Measurements from ENCODE around the gene TMEM44.
"Not testable (repeated sequence)": the region's sequence is repeated elsewhere in the genome, so short reads cannot be mapped to it uniquely, and the experiment has no call there.

Gene TMEM44

DNA sequence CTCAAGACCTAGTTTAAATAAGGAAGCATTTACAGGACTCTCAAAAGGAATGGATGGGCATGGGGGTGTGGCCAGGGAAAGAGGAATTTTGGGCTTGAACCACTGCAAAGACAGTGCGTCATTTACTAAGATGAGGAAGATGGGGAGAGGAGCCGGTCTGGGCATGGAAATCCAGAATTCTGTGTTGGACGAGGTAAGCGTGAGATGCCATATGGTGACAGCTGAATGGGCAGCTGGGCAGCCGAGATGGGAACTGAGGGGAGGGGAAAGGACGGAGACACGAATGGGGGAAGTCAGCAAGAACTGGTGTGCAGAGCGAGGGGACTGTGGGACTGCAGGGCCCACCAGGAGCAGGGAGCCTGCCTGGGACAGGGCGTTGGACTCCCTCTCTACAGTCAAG lies 24.2 kb downstream of the TMEM44 start:
- DNase-seq, result no peak

GRCh38 chr3:194607592-194608389 lies 25.4 kb downstream of the TMEM44 start:
- DNase-seq, result no peak

DNA sequence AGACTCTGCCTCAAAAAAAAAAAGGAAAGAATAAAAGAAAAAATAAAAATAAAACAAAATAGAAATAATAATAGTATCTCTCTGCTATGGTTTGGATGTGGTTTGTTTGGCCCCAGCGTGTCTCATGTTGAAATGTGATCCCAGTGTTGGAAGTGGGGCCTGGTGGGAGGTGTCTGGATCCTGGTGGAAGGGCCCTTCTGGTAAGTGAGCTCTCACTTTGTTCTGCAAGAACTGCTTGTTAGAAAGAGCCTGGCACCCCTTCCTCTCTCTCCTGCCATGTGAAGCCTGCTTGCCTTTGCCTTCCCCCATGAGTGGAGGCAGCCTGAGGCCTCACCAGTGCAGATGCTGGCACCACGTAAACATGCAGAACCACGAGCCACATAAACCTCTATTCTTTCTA lies 26.3 kb downstream of the TMEM44 start:
- DNase-seq, result no peak

GRCh38 chr3:194606163-194606562 lies 27.1 kb downstream of the TMEM44 start:
- DNase-seq, result no peak

GRCh38 chr3:194605314-194605713 lies 27.9 kb downstream of the TMEM44 start:
- DNase-seq, result not testable (repeated sequence)

GRCh38 chr3:194604837-194605236 lies 28.4 kb downstream of the TMEM44 start:
- peak; percentile 36 for DNase-seq

DNA sequence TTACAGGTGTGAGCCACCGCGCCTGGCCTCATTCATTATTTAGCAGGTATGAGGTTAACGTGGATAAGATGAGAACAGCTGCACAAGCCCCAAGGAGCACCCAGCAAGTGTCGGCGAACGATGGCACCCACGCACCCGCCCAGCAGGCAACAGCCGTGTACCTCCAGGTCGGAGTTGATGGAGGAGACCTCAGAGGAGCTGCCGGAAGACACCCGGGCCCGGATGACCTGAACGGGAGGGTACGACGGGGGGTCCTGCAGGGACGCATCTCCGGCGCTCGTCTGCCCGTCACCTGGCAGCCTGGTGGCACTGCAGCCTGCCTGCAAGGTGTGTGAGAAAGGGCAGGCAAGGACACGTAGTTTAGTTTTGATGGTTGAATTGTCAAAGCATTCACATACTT lies 29.1 kb downstream of the TMEM44 start:
- DNase-seq, result no peak

DNA sequence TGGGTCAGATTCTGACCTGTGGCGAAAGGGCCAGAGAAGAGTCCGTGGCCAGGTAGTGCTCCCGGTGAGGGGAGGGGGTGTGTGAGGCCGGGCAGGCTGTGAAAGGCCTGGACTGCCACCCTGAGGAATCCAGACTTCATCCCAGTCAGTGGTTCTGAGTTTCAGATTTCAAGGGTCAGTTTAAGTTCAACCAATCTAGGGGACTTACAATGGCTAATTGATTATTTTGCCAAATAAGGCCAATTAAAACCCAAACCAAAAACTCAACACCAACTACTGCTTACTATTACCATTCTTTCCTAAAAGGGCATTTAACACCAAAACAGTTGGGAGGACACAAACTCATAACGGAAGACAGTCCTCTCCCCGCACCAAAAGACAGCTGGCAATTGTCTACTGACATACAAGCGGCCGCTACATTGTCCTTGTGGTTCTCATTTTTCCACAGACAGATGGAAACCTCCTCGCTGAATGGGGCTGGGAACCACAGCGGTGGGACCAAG lies 30.5 kb downstream of the TMEM44 start:
- DNase-seq, result no peak

DNA sequence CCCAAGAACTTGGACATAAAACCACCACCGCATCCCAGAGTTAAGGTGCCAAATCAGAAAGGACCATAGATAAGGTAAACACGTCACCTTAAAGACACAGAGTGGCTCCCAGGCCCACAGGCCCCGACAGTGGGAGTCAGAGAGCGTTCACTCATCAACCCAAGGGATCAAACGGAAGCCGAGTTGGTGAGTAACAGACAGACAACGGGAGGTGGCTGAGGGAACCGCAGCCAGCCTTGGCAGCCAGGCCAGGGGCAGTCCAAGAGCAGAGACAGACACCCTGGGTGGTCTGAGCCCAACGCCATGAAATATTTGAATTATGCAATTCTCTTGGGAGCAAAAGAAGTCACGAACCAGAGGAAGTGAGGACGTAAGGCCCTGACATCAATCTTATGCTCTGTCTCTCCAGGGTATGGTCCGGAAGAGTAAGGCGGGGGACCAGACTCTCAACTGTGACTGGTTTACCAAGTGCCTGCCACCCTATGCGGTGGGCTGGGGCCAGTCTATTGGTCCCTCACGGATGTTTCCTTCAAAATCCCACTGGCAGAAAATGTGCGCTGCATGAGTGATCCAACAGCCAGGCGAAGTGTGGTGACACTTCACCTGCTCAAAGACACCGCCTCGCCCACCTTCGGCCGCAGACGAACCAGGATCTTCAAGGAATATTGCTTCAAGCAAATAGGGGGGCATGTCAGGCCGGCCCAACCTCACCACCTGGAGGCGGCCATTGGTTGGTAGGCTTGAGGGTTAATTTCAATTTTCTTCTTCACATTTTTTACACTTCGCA lies 34.3 kb downstream of the TMEM44 start:
- DNase-seq, result no peak

DNA sequence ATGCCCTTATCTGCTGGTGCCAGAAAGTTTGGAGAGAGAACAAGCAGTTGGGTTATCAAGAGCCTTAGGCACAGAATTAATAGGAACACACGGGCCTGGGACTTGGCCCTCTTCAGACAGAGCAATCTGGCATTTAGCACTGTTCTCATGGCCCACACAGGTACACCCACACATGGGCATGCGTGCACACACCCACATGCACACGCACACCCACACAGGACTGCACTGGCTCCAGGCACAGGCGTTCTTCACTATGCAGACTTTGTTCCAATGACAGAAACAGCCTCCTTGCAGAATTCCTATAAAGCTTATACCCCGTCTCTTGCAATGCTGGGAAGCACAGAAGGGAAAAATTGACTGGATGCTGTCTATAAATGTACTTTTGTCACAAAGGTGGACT lies 36.3 kb downstream of the TMEM44 start:
- DNase-seq, result no peak

DNA sequence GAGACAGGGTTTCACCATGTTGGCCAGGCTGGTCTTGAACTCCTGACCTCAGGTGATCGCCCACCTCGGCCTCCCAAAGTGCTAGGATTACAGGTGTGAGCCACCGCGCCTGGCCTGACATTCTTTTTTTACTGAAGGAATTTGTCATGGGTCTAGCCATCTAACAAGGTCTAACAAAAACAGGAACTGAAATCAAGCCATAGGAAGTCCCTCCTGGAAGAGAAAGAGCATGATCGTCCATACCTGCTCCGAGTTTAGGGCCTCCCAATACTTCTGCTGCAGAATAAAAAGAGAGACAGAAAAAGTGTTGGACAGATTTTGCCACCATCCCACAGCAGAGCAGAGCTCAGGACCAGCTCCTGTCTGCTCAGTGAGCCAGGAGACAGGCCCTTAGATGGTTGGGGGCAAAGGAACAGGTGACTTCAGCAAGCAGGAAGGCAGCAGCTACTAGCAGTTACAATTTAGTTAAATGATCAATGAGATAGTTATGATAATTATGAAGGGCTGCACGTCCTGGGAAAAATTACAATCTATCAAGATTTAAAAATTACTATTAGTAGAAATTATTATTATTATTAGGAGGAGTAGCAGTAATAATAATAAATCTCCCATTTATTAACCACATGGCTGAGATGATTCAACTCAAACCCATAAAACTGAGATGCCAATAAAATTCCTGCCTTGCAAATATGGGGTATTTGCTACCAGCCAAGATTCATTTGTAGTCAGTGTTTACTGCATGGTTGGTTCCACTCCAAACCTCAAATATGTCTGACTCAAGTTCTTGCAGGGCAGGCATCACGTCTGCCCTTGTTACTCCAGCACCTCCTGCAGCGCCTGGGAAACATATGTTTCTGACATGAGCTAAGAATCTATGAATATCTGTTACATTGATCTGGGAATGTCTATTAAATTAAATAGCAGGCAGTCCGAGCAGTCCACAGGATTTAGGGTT lies 40.1 kb downstream of the TMEM44 start:
- DNase-seq, result no peak

- DNase-seq, result no peak
These were observed 44.5 kb downstream of the TMEM44 start for GRCh38 chr3:194588741-194589140.

DNA sequence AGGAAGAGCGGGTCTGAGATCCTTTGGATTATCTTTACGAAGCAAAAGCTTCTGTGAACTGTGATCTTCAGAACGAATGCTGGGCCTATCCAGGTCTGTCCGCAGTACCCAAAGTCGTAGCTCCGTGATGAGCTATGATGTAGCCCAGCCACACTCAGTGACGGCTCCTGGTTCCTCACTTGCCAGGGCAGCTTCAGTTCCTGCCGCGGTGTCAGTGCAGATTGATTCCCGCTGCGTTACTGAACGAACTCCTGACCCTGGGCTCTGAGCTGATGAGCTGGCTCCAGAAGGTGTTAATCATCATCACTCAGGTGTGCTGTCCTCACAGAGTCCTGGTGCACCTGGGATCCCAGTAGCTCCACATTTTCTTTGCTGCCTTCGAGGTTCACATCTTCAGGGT lies 45.0 kb downstream of the TMEM44 start:
- DNase-seq, result no peak

- no peak for DNase-seq
These were observed 45.7 kb downstream of the TMEM44 start for GRCh38 chr3:194587438-194587931.

- DNase-seq, result no peak
These were observed 46.4 kb downstream of the TMEM44 start for GRCh38 chr3:194586836-194587235.

- DNase-seq, result no peak
These were observed 47.3 kb downstream of the TMEM44 start for GRCh38 chr3:194585880-194586281.

GRCh38 chr3:194584866-194585265 lies 48.4 kb downstream of the TMEM44 start:
- DNase-seq, result no peak

GRCh38 chr3:194584320-194584776 lies 48.9 kb downstream of the TMEM44 start:
- peak; percentile 43 for DNase-seq

DNA sequence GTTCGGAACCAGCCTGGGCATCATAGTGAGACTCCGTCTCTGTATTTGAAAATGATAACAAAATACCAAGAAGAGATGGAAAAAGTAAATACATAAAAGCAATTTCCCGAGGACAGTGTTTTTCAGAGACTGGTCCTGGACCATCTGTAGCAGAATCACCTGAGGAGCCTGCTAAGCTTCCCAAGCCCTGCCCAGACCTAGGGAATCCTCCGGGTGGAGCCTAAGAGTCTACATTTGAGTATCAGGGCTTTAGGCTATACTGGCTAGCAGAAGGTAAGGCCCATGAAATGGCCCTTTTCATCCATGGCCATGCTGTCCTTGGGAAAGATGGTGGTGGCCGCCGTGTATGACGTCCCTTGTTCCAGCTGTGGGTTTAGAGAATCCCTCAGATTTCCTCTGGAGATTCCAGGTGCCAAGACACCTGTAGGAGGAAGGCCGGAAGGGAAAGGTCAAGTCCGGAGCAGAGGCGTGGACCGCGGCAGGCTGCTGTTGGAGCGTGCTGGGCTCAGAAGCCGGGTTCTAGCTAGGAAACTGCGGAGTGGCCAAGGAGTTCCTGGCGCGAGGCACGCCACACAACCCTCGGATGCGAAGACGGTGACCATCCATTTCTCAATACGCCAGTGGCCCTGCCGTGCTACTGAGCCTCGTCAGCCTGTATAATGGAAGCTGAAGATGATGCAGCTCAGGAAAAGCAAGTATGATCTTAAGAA lies 50.9 kb downstream of the TMEM44 start:
- no peak for DNase-seq

GRCh38 chr3:194579091-194579606 lies 54.1 kb downstream of the TMEM44 start:
- no peak for DNase-seq
